Right lobe of liver (tissue), 6 donors: ENCODE results near the gene GAPDH. TPM values are rescaled to one million over a fixed set of nuclear protein-coding genes. Genes with fewer than 3 reads are reported as not detected.

Source experiments
- ATAC-seq, 4 donors: fragments of 200-7000 bp; cut with Tn5 transposase; one replicate each; pipeline ENCODE4 v1.9.1; 2020; ENCODE audit warnings: mild to moderate bottlenecking in 4 of 4, moderate library complexity in 4 of 4
- DNase-seq, 3 donors: peaks; one replicate each; pipeline ENCODE4 v3.0.0-alpha.2; 2020
- H3K27ac ChIP-seq, 3 donors: fragments of 200-600 bp; one replicate each; pipeline ENCODE4 v1.8.0; 2022
- H3K27me3 ChIP-seq, 2 donors: fragments of 200-600 bp; one replicate each; pipeline ENCODE4 v1.8.0; 2022
- H3K36me3 ChIP-seq, 4 donors: fragments of 200-600 bp; sonication (generic) in 1 of 4; one replicate each; pipeline versions ENCODE4 v1.5.1 to v1.8.0; 2017 to 2022; ENCODE audit warnings: control low read depth in 1 of 4
- H3K4me1 ChIP-seq, 4 donors: fragments of 200-600 bp; sonication (generic) in 1 of 4; one replicate each; pipeline versions ENCODE4 v1.5.1 to v1.8.0; 2017 to 2022; ENCODE audit warnings: control low read depth in 1 of 4
- H3K4me3 ChIP-seq, 3 donors: fragments of 200-600 bp; one replicate each; pipeline ENCODE4 v1.8.0; 2022
- H3K9me3 ChIP-seq, 4 donors: fragments of 200-600 bp; sonication (generic) in 1 of 4; one replicate each; pipeline versions ENCODE4 v1.5.1 to v1.8.0; 2017 to 2022; ENCODE audit warnings: control low read depth in 1 of 4
- POLR2A ChIP-seq: fragments of 450-650 bp; IDR thresholded peaks from one replicate; pipeline ENCODE4 v1.6.1; 2017; ENCODE audit warnings: antibody characterized with exemption, mild to moderate bottlenecking
- WGBS: methylation state at CpG from one replicate; pipeline ENCODE4 v1.1.6; 2018; ENCODE audit warnings: low coverage, low lambda C conversion rate; ENCODE audit not compliant: insufficient coverage; ENCODE audit errors: missing lambda C conversion rate; 5-methylcytosine and 5-hydroxymethylcytosine counted together
- intact Hi-C, 2 donors: fragments of 100-400 bp; cut with DNase I; formaldehyde crosslinking; loops; one replicate each; pipeline versions ENCODE4 v1.11.2 to v1.14.1; 2022
- total RNA-seq, 6 experiments: library from RNA; depleted of rRNA in 2 of 6; stranded (reverse); fragments of >200 nt in 2 of 6; fragmentation: NEBNext Ultra II Directional in 3 of 6; extraction: Animal tissue kit (Norgen Biotek cat#: 25700) in 3 of 6; gene quantifications; one replicate each; pipeline versions ENCODE4 v1.1.0 to v1.2.4, GENCODE V29; 2016 to 2023
- TF ChIP-seq, protein P1 (sequence below), 4 donors: fragments of 200-600 bp in 3 of 4; fragments of 450-650 bp in 1 of 4; IDR thresholded peaks; one replicate each; pipeline versions ENCODE4 v1.5.1 to v1.8.0; 2016 to 2022; ENCODE audit warnings: antibody characterized with exemption in 4 of 4, mild to moderate bottlenecking in 2 of 4
- donor health status: DM: no; HTN: yes; CAD: no.
- donor health status: DM: no; HTN: no; CAD: no.
- donor health status: DM: no; HTN: no; CAD: no.
- donor health status: DM: no; HTN: yes; CAD: no.
- donor health status: DM: no; HTN: yes; CAD: no.

The GAPDH gene
- total RNA-seq, 6 experiments from 2014 or later, result 788 to 3,247 (median 1,580) TPM

DNA sequence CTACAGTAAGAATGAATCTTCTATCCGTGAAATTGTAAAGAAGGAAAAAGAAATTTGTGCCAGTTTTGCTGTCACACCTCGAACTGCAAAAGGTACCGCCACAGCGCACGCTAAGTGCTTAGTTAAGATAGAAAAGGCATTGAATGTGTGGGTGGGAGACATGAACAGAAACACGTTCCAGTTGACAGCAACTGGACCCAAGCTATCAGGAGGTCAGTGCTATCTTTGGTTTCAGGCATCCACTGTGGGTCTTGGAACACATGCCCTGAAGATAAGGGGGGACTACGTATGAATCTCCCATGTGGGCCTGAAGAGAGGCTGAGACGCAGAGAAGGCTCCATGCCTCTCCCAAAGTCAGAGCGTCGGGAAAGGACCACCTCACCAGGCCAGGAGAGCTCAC is 11.7 kb downstream of the GAPDH start:
- no peak overlapping the region for H3K4me3 ChIP-seq
- ATAC-seq, result no peak
- 87% methylated on average over 6 of the region's 10 CpGs for WGBS
- no peak for TF ChIP-seq POLR2A
- TF ChIP-seq, protein P1, sequence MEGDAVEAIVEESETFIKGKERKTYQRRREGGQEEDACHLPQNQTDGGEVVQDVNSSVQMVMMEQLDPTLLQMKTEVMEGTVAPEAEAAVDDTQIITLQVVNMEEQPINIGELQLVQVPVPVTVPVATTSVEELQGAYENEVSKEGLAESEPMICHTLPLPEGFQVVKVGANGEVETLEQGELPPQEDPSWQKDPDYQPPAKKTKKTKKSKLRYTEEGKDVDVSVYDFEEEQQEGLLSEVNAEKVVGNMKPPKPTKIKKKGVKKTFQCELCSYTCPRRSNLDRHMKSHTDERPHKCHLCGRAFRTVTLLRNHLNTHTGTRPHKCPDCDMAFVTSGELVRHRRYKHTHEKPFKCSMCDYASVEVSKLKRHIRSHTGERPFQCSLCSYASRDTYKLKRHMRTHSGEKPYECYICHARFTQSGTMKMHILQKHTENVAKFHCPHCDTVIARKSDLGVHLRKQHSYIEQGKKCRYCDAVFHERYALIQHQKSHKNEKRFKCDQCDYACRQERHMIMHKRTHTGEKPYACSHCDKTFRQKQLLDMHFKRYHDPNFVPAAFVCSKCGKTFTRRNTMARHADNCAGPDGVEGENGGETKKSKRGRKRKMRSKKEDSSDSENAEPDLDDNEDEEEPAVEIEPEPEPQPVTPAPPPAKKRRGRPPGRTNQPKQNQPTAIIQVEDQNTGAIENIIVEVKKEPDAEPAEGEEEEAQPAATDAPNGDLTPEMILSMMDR (IDR thresholded peaks at IDR 0.05), result no peak
- H3K27ac ChIP-seq, result no peak overlapping the region
- no peaks in the 10 kb centered on the region for H3K27me3 ChIP-seq
- no peaks in the 10 kb centered on the region for H3K9me3 ChIP-seq
- no peak for DNase-seq
- H3K4me1 ChIP-seq, result peaks cover 0 to 18% (median 9%) of the 10 kb centered on the region in 4 donors
- H3K36me3 ChIP-seq, result peaks cover 0 to 40% (median 7%) of the 10 kb centered on the region in 4 donors
- intact Hi-C loops, result loop anchor here in 1 of 2 donors (10.0 kb wide), 1 partner anchor 121 kb away; no protein-coding TSS in a partner anchor

- no peak for ATAC-seq
- peaks cover 0 to 40% (median 7%) of the 10 kb centered on the region in 4 donors for H3K36me3 ChIP-seq
- intact Hi-C loops, result loop anchor here in 1 of 2 donors (10.0 kb wide), 1 partner anchor 123 kb away; no protein-coding TSS in a partner anchor
These were observed 13.2 kb downstream of the GAPDH start for GRCh38 chr12:6547566-6547965.

DNA sequence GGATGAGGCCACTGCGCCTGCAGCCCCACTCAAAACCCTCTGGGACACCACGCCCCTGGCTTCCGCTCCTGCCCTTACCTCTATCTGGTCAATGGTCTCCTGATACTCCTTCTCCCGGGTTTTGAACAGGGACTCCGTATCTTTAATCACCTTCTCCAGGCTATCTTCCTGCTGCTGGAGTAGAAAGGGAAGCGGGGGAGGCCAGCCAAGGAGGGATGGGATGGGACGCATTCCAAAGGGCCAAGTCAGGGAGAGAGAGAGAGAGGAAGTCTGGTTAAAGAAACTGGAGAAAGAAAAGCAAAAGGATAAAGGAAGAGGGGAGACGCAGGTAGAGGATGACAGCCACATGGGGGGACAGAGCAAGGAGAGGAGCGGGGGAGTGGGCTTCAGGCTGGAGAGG is 13.7 kb downstream of the GAPDH start:
- Histone ChIP-seq H3K4me3 (no peak overlapping the region), H3K4me1 (peaks cover 0 to 7% (median 3%) of the 10 kb centered on the region in 4 donors), H3K9me3 (no peaks in the 10 kb centered on the region), H3K27ac (no peak overlapping the region), H3K27me3 (no peaks in the 10 kb centered on the region), H3K36me3 (peaks cover 0 to 40% (median 7%) of the 10 kb centered on the region in 4 donors)
- TF ChIP-seq POLR2A, result no peak
- TF ChIP-seq, protein P1 (IDR thresholded peaks at IDR 0.05), result no peak
- DNase-seq, result no peak
- 54% methylated on average over 7 of the region's 9 CpGs for WGBS
- intact Hi-C loops, result loop anchor here in 1 of 2 donors (10.0 kb wide), 1 partner anchor 123 kb away; no protein-coding TSS in a partner anchor
- peak in 1 of 4 donors; percentile 4 for ATAC-seq

More at GRCh38 chr12:6547566-6547965, 13.2 kb downstream of the GAPDH start:
- no peaks in the 10 kb centered on the region for H3K27me3 ChIP-seq
- 100% methylated on average over 1 of the region's 1 CpG for whole genome bisulfite sequencing
- no peaks in the 10 kb centered on the region for H3K9me3 ChIP-seq
- peaks cover 0 to 7% (median 3%) of the 10 kb centered on the region in 4 donors for H3K4me1 ChIP-seq
- no peak for DNase-seq
- no peak overlapping the region for H3K27ac ChIP-seq
- no peak overlapping the region for H3K4me3 ChIP-seq
- TF ChIP-seq POLR2A, result no peak

DNA sequence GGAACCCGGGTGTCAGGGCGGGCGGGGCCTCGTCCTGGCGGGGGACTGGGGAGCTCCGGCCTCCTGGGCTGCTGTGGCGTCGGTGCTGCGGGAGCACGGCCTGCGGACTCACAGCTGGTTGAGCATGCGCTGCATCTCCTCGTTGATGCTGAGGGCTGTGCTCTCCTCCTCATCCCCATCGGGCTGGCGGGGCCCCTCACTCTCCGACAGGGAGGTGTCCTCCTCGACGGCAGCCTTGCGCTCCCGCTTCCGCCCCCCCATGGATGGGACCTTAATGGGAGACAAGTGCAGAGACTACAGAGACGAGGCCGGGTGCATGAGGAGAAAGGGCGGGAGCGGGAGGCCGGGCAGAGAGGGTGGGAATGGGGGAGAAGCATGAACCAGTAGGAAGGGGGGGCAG is 14.2 kb downstream of the GAPDH start:
- TF ChIP-seq POLR2A, result no peak
- DNase-seq, result no peak
- Histone ChIP-seq H3K36me3 (peaks cover 0 to 40% (median 7%) of the 10 kb centered on the region in 4 donors), H3K4me1 (peaks cover 0 to 11% (median 6%) of the 10 kb centered on the region in 4 donors), H3K27me3 (no peaks in the 10 kb centered on the region), H3K9me3 (no peaks in the 10 kb centered on the region), H3K27ac (no peak overlapping the region), H3K4me3 (no peak overlapping the region)
- WGBS, result 85% methylated on average over 8 of the region's 26 CpGs
- intact Hi-C loops, result loop anchor here in 1 of 2 donors (10.0 kb wide), 1 partner anchor 124 kb away; no protein-coding TSS in a partner anchor
- ATAC-seq, result no peak

GRCh38 chr12:6548966-6549683 is 14.8 kb downstream of the GAPDH start:
- peak overlapping the region in 1 of 3 donors; percentile 13 for H3K27ac ChIP-seq
- ATAC-seq (no peak), DNase-seq (no peak)
- peaks cover 0 to 17% (median 8%) of the 10 kb centered on the region in 4 donors for H3K4me1 ChIP-seq
- H3K4me3 ChIP-seq, result no peak overlapping the region
- 64% methylated on average over 7 of the region's 15 CpGs for WGBS
- intact Hi-C loops, result loop anchor here in 1 of 2 donors (10.0 kb wide), 1 partner anchor 124 kb away; no protein-coding TSS in a partner anchor
- no peaks in the 10 kb centered on the region for H3K27me3 ChIP-seq
- no peaks in the 10 kb centered on the region for H3K9me3 ChIP-seq
- TF ChIP-seq POLR2A, result no peak
- TF ChIP-seq, protein P1 (IDR thresholded peaks at IDR 0.05), result no peak
- H3K36me3 ChIP-seq, result peaks cover 0 to 40% (median 7%) of the 10 kb centered on the region in 4 donors
